Naive B cell (primary cell): ENCODE results near the gene G3BP2. TPM values are rescaled to one million over a fixed set of nuclear protein-coding genes. Genes with fewer than 3 reads are reported as not detected.
"Not testable (repeated sequence)": the region's sequence is repeated elsewhere in the genome, so short reads cannot be mapped to it uniquely, and the experiment has no call there.

Source experiments
- ATAC-seq, 2 donors: fragments of 150-1000 bp; cut with Tn5 transposase; 2 replicates each; pipeline ENCODE4 v1.10.0; 2021; ENCODE audit warnings: low read depth in 2 of 2, mild to moderate bottlenecking in 2 of 2, moderate library complexity in 2 of 2
- DNase-seq: peaks from one replicate; pipeline ENCODE4 v3.0.0; 2022
- H3K27ac Mint-ChIP-seq, 6 donors: one replicate each; pipeline ENCODE4 v1.8.0; 2020 to 2022; ENCODE audit warnings: mild to moderate bottlenecking in 6 of 6, mixed read lengths in 6 of 6, moderate library complexity in 5 of 6, inconsistent platforms in 2 of 6
- H3K27me3 Mint-ChIP-seq, 3 donors: one replicate each; pipeline ENCODE4 v1.8.0; 2021 to 2022; ENCODE audit warnings: mixed read lengths in 3 of 3, mild to moderate bottlenecking in 1 of 3
- H3K36me3 Mint-ChIP-seq, 2 donors: one replicate each; pipeline ENCODE4 v1.8.0; 2020 to 2022; ENCODE audit warnings: mixed read lengths in 2 of 2, inconsistent platforms in 1 of 2, mild to moderate bottlenecking in 1 of 2
- H3K4me1 Mint-ChIP-seq, 3 donors: one replicate each; pipeline ENCODE4 v1.8.0; 2020 to 2022; ENCODE audit warnings: mixed read lengths in 3 of 3, inconsistent platforms in 1 of 3, mild to moderate bottlenecking in 1 of 3, moderate library complexity in 1 of 3
- H3K4me3 Mint-ChIP-seq, 8 donors: one replicate each; pipeline ENCODE4 v1.8.0; 2020 to 2022; ENCODE audit warnings: mild to moderate bottlenecking in 8 of 8, mixed read lengths in 8 of 8, moderate library complexity in 8 of 8, inconsistent platforms in 2 of 8
- H3K9me3 Mint-ChIP-seq, 7 donors: one replicate each; pipeline ENCODE4 v1.8.0; 2020 to 2022; ENCODE audit warnings: mixed read lengths in 7 of 7, mild to moderate bottlenecking in 5 of 7, inconsistent platforms in 2 of 7, moderate library complexity in 1 of 7
- polyA plus RNA-seq, 6 donors: library from polyadenylated mRNA; unstranded; fragments of 300-500 nt; fragmentation: Illumina TruSeq; gene quantifications; one replicate each; pipeline ENCODE4 v1.2.3, GENCODE V29; 2021; ENCODE audit warnings: low read depth in 6 of 6

The G3BP2 gene
- polyA plus RNA-seq, 6 donors from 2014 or later = 73.9 to 103 (median 80.5) TPM

- ATAC-seq = no peak
- Mint-ChIP-seq H3K9me3 (no peaks in the 10 kb centered on the region), H3K4me1 (peaks cover 21 to 43% (median 32%) of the 10 kb centered on the region in 3 donors), H3K4me3 (peak overlapping the region in 6 of 8 donors; percentile 7 to 76 (median 44)), H3K27ac (peak overlapping the region; percentile 92 to 98 (median 96)), H3K36me3 (no peaks in the 10 kb centered on the region), H3K27me3 (no peaks in the 10 kb centered on the region)
- no peak for DNase-seq
Measured at GRCh38 chr4:75699299-75699698, 26.1 kb upstream of the G3BP2 start.

GRCh38 chr4:75698963-75699228, 25.7 kb upstream of the G3BP2 start:
- Mint-ChIP-seq H3K9me3 (no peaks in the 10 kb centered on the region), H3K36me3 (no peaks in the 10 kb centered on the region), H3K4me1 (peaks cover 21 to 43% (median 32%) of the 10 kb centered on the region in 3 donors), H3K4me3 (peak overlapping the region in 6 of 8 donors; percentile 7 to 76 (median 44)), H3K27me3 (no peaks in the 10 kb centered on the region), H3K27ac (peak overlapping the region; percentile 92 to 98 (median 96))
- peak; percentile 5 to 16 for ATAC-seq
- no peak for DNase-seq

GRCh38 chr4:75698162-75698962, 25.2 kb upstream of the G3BP2 start:
- Mint-ChIP-seq H3K4me3 (peak overlapping the region; percentile 0 to 76 (median 43)), H3K27ac (peak overlapping the region; percentile 92 to 98 (median 96)), H3K27me3 (no peaks in the 10 kb centered on the region), H3K9me3 (no peaks in the 10 kb centered on the region), H3K36me3 (no peaks in the 10 kb centered on the region), H3K4me1 (peaks cover 21 to 43% (median 32%) of the 10 kb centered on the region in 3 donors)
- peak; percentile 95 to 96 for ATAC-seq
- peak; percentile 78 for DNase-seq

GRCh38 chr4:75696581-75696980, 23.4 kb upstream of the G3BP2 start:
- no peaks in the 10 kb centered on the region for H3K36me3 Mint-ChIP-seq
- peak overlapping the region in 5 of 6 donors; percentile 51 to 97 (median 79) for H3K27ac Mint-ChIP-seq
- no peaks in the 10 kb centered on the region for H3K9me3 Mint-ChIP-seq
- no peak overlapping the region for H3K4me3 Mint-ChIP-seq
- H3K4me1 Mint-ChIP-seq = peaks cover 21 to 43% (median 32%) of the 10 kb centered on the region in 3 donors
- no peaks in the 10 kb centered on the region for H3K27me3 Mint-ChIP-seq
- no peak for ATAC-seq
- no peak for DNase-seq

- Mint-ChIP-seq H3K36me3 (no peaks in the 10 kb centered on the region), H3K27me3 (no peaks in the 10 kb centered on the region), H3K9me3 (no peaks in the 10 kb centered on the region), H3K4me1 (peaks cover 21 to 43% (median 32%) of the 10 kb centered on the region in 3 donors), H3K4me3 (no peak overlapping the region), H3K27ac (peak overlapping the region; percentile 69 to 97 (median 92))
- ATAC-seq = peak; percentile 34 to 55
- peak; percentile 23 for DNase-seq
Measured at GRCh38 chr4:75696071-75696470, 22.9 kb upstream of the G3BP2 start.

- ATAC-seq, DNase-seq, H3K27ac Mint-ChIP-seq, H3K4me3 Mint-ChIP-seq, H3K9me3 Mint-ChIP-seq, H3K36me3 Mint-ChIP-seq, H3K27me3 Mint-ChIP-seq: not testable (repeated sequence)
- peaks cover 4 to 22% (median 13%) of the 10 kb centered on the region in 3 donors for H3K4me1 Mint-ChIP-seq
Measured at GRCh38 chr4:75692066-75692465, 18.9 kb upstream of the G3BP2 start.

GRCh38 chr4:75687125-75687524, 13.9 kb upstream of the G3BP2 start:
- not testable (repeated sequence) for H3K4me3 Mint-ChIP-seq, H3K4me1 Mint-ChIP-seq, DNase-seq, H3K36me3 Mint-ChIP-seq, H3K9me3 Mint-ChIP-seq, H3K27ac Mint-ChIP-seq, ATAC-seq, H3K27me3 Mint-ChIP-seq

GRCh38 chr4:75686346-75686745, 13.1 kb upstream of the G3BP2 start:
- peaks cover 3 to 9% (median 6%) of the 10 kb centered on the region in 3 donors for H3K4me1 Mint-ChIP-seq
- no peaks in the 10 kb centered on the region for H3K27me3 Mint-ChIP-seq
- H3K9me3 Mint-ChIP-seq = peaks cover 0 to 8% (median 3%) of the 10 kb centered on the region in 7 donors
- H3K4me3 Mint-ChIP-seq = no peak overlapping the region
- ATAC-seq (no peak), DNase-seq (no peak)
- H3K36me3 Mint-ChIP-seq = no peaks in the 10 kb centered on the region
- H3K27ac Mint-ChIP-seq = no peak overlapping the region

GRCh38 chr4:75685546-75686189, 12.5 kb upstream of the G3BP2 start:
- Mint-ChIP-seq H3K9me3 (peaks cover 0 to 8% (median 3%) of the 10 kb centered on the region in 7 donors), H3K36me3 (no peaks in the 10 kb centered on the region), H3K27ac (no peak overlapping the region), H3K4me3 (no peak overlapping the region), H3K4me1 (peaks cover 3 to 9% (median 6%) of the 10 kb centered on the region in 3 donors), H3K27me3 (no peaks in the 10 kb centered on the region)
- ATAC-seq = no peak
- no peak for DNase-seq

GRCh38 chr4:75683482-75684155, 10.4 kb upstream of the G3BP2 start:
- peak overlapping the region in 1 of 6 donors; percentile 59 for H3K27ac Mint-ChIP-seq
- no peaks in the 10 kb centered on the region for H3K27me3 Mint-ChIP-seq
- DNase-seq (no peak), ATAC-seq (no peak)
- peaks cover 0 to 8% (median 3%) of the 10 kb centered on the region in 7 donors for H3K9me3 Mint-ChIP-seq
- H3K36me3 Mint-ChIP-seq = no peaks in the 10 kb centered on the region
- H3K4me1 Mint-ChIP-seq = peaks cover 3 to 9% (median 6%) of the 10 kb centered on the region in 3 donors
- H3K4me3 Mint-ChIP-seq = peak overlapping the region in 1 of 8 donors; percentile 51

- no peak for ATAC-seq
- H3K9me3 Mint-ChIP-seq = no peaks in the 10 kb centered on the region
Measured at GRCh38 chr4:75679876-75680575, 6.8 kb upstream of the G3BP2 start.

GRCh38 chr4:75678965-75679364, 5.8 kb upstream of the G3BP2 start:
- Mint-ChIP-seq H3K27ac (no peak overlapping the region), H3K4me1 (peaks cover 5 to 11% (median 7%) of the 10 kb centered on the region in 3 donors), H3K9me3 (no peaks in the 10 kb centered on the region), H3K4me3 (no peak overlapping the region), H3K27me3 (no peaks in the 10 kb centered on the region), H3K36me3 (no peaks in the 10 kb centered on the region)
- ATAC-seq (no peak), DNase-seq (no peak)

More at GRCh38 chr4:75679876-75680575, 6.8 kb upstream of the G3BP2 start:
- no peak overlapping the region for H3K27ac Mint-ChIP-seq
- no peaks in the 10 kb centered on the region for H3K36me3 Mint-ChIP-seq
- no peak overlapping the region for H3K4me3 Mint-ChIP-seq
- DNase-seq = no peak
- H3K4me1 Mint-ChIP-seq = peaks cover 3 to 9% (median 6%) of the 10 kb centered on the region in 3 donors
- H3K27me3 Mint-ChIP-seq = no peaks in the 10 kb centered on the region

- H3K9me3 Mint-ChIP-seq = no peaks in the 10 kb centered on the region
- H3K4me3 Mint-ChIP-seq = no peak overlapping the region
- H3K4me1 Mint-ChIP-seq = peaks cover 9 to 16% (median 12%) of the 10 kb centered on the region in 3 donors
- no peaks in the 10 kb centered on the region for H3K36me3 Mint-ChIP-seq
- no peaks in the 10 kb centered on the region for H3K27me3 Mint-ChIP-seq
- DNase-seq (no peak), ATAC-seq (no peak)
- peak overlapping the region in 1 of 6 donors; percentile 38 for H3K27ac Mint-ChIP-seq
Measured at GRCh38 chr4:75678473-75678872, 5.3 kb upstream of the G3BP2 start.
